Upper lobe of right lung (tissue), 1 donor: ENCODE results near the gene CPED1. TPM values are rescaled to one million over a fixed set of nuclear protein-coding genes. Genes with fewer than 3 reads are reported as not detected.

ENCODE experiments used
- ATAC-seq: fragments of 200-7000 bp; cut with Tn5 transposase; one replicate; pipeline ENCODE4 v1.9.1; 2020; ENCODE audit warnings: mild to moderate bottlenecking, moderate library complexity
- DNase-seq: peaks from one replicate; pipeline ENCODE4 v3.0.0-alpha.2; 2020
- H3K27ac ChIP-seq: fragments of 200-600 bp; one replicate; pipeline ENCODE4 v1.8.0; 2022
- H3K27me3 ChIP-seq: fragments of 200-600 bp; one replicate; pipeline ENCODE4 v1.8.0; 2022; ENCODE audit warnings: mild to moderate bottlenecking
- H3K36me3 ChIP-seq: fragments of 200-600 bp; one replicate; pipeline ENCODE4 v1.8.0; 2022
- H3K4me1 ChIP-seq: fragments of 200-600 bp; one replicate; pipeline ENCODE4 v1.8.0; 2022
- H3K4me3 ChIP-seq: fragments of 200-600 bp; one replicate; pipeline ENCODE4 v1.8.0; 2022; ENCODE audit warnings: mild to moderate bottlenecking
- H3K9me3 ChIP-seq: fragments of 200-600 bp; one replicate; pipeline ENCODE4 v1.8.0; 2022
- intact Hi-C: fragments of 100-400 bp; cut with DNase I; formaldehyde crosslinking; loops from one replicate; pipeline ENCODE4 v1.11.0; 2022
- long read RNA-seq: library from polyadenylated mRNA; unstranded; transcript quantifications from one replicate; pipeline ENCODE4 v2.0.0, GENCODE V29; 2021
- total RNA-seq: library from RNA; stranded (reverse); fragmentation: NEBNext Ultra II Directional; extraction: Animal tissue kit (Norgen Biotek cat#: 25700); gene quantifications from one replicate; pipeline ENCODE4 v1.2.1, GENCODE V29; 2021
- TF ChIP-seq, protein P1 (sequence below): fragments of 200-600 bp; IDR thresholded peaks from one replicate; pipeline ENCODE4 v1.8.0; 2022; ENCODE audit warnings: antibody characterized with exemption
- donor health status: DM: no; HTN: yes; CAD: no; lungs with severe emphysema.

Gene CPED1
- 39.2 TPM for total RNA-seq
- long read RNA-seq, full-length matches to known transcripts, result 22 of 59 reads
- long read RNA-seq, partial matches to known transcripts, result 22 of 59 reads
- long read RNA-seq, other reads (novel, unspliced or antisense), result 15 of 59 reads

- TF ChIP-seq, protein P1, sequence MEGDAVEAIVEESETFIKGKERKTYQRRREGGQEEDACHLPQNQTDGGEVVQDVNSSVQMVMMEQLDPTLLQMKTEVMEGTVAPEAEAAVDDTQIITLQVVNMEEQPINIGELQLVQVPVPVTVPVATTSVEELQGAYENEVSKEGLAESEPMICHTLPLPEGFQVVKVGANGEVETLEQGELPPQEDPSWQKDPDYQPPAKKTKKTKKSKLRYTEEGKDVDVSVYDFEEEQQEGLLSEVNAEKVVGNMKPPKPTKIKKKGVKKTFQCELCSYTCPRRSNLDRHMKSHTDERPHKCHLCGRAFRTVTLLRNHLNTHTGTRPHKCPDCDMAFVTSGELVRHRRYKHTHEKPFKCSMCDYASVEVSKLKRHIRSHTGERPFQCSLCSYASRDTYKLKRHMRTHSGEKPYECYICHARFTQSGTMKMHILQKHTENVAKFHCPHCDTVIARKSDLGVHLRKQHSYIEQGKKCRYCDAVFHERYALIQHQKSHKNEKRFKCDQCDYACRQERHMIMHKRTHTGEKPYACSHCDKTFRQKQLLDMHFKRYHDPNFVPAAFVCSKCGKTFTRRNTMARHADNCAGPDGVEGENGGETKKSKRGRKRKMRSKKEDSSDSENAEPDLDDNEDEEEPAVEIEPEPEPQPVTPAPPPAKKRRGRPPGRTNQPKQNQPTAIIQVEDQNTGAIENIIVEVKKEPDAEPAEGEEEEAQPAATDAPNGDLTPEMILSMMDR, result no peak
- intact Hi-C loops, result loop anchor here (5.0 kb wide), 1 partner anchor 94 kb away; no protein-coding TSS in a partner anchor
- ATAC-seq, result peak; percentile 92
- DNase-seq, result peak; percentile 85
- peak within 1 kb of the TSS; percentile 48 for H3K4me3 ChIP-seq
- peak within 1 kb of the TSS; percentile 65 for H3K27ac ChIP-seq
- no peaks in the 10 kb centered on the region for H3K9me3 ChIP-seq
- no peaks in the 10 kb centered on the region for H3K27me3 ChIP-seq
- peaks cover 12% of the 10 kb centered on the region for H3K4me1 ChIP-seq
- H3K36me3 ChIP-seq, result no peaks in the 10 kb centered on the region
These were observed at the start of gene CPED1 for GRCh38 chr7:120988591-120989256. TSS of gene CPED1 (plus strand) at chr7:120988711. CDS start at chr7:120989622, 911 bp downstream.

DNA sequence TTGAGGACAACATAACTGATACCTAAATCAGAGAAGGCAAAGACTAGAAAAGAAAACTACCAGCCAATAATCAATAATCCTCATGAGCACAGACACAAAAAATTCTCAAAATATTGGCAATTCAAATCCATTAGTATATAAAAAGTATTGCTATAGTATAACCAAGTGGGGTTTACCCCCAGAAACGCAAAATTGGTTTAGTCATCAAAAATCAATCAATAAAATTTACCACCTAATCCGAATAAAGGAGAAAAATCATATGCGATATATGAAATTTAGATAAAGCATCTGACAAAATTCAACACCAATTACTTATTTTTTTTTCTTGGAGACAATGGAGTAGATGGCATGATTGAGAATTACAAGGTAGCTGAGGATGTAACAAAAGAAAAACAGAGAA, 49.2 kb upstream of the CPED1 start:
- no peaks in the 10 kb centered on the region for H3K27me3 ChIP-seq
- TF ChIP-seq, protein P1, result no peak
- DNase-seq (no peak), ATAC-seq (no peak)
- no peaks in the 10 kb centered on the region for H3K9me3 ChIP-seq
- H3K36me3 ChIP-seq, result no peaks in the 10 kb centered on the region
- H3K27ac ChIP-seq, result no peak overlapping the region
- H3K4me1 ChIP-seq, result no peaks in the 10 kb centered on the region
- no peak overlapping the region for H3K4me3 ChIP-seq
- intact Hi-C loops, result no loop called here

DNA sequence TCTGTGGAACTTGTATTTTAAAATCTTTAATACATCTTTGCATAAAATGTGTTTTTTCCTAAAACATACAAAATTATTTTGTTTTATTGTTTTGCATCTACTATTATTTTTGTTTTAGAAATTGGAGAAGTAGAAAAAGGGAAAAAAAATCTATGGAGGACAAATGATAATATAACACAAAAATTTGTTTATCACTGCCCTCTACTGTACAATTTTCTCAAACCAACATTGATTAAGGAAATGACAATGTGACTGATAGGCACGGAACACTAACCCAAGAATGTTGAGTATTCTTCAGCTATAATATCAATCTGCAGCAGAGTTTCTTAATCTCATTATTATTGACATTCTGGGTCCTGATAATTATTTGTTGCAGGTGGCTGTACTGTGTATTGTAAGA, 47.4 kb upstream of the CPED1 start:
- ATAC-seq (peak; percentile 67), DNase-seq (no peak)
- no peaks in the 10 kb centered on the region for H3K36me3 ChIP-seq
- H3K4me1 ChIP-seq, result no peaks in the 10 kb centered on the region
- no peak overlapping the region for H3K27ac ChIP-seq
- intact Hi-C loops, result loop anchor here (5.0 kb wide), 1 partner anchor 134 kb away; no protein-coding TSS in a partner anchor
- H3K9me3 ChIP-seq, result no peaks in the 10 kb centered on the region
- TF ChIP-seq, protein P1, result peak; percentile 47
- H3K4me3 ChIP-seq, result no peak overlapping the region
- no peaks in the 10 kb centered on the region for H3K27me3 ChIP-seq

DNA sequence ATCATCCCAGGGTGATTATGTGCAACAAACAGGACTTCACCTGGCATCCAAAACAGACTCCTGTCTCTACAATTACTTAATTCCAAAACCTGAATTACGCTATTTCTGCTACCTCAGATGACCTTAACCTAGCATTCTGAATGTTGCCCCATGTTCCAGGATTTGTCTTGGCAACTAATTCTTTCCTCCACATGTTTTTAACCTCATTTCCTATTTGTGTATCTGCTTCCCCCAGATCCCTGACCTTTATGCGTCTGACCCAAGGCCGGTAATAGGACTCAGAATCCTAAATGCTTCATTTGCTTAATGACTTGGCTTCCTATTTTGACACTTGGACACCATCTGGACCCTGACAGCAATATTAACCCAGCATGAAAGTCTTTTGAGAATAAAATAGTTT, 46.7 kb upstream of the CPED1 start:
- ATAC-seq (no peak), DNase-seq (no peak)
- intact Hi-C loops, result loop anchor here (5.0 kb wide), 1 partner anchor 135 kb away; no protein-coding TSS in a partner anchor
- Histone ChIP-seq H3K27ac (no peak overlapping the region), H3K9me3 (no peaks in the 10 kb centered on the region), H3K4me1 (no peaks in the 10 kb centered on the region), H3K4me3 (no peak overlapping the region), H3K27me3 (no peaks in the 10 kb centered on the region), H3K36me3 (no peaks in the 10 kb centered on the region)
- TF ChIP-seq, protein P1, result no peak

DNA sequence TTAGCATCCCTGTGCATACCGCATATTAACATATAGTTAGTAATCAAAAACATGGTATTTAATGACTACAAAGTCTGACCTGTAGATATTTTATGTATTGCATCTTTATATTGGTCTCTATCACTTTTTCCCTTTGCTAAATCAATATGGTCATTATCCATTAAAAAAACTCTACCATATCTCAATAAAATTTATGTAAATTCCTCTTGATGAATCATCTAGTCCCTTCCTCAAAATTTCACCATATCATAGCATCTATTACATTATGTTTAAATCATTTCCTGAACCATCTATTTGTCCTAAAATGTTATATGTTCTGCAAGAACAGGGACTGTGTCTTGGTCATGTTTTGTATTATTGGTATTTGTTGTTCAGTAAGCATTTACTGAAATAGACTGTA, 45.6 kb upstream of the CPED1 start:
- Histone ChIP-seq H3K9me3 (no peaks in the 10 kb centered on the region), H3K36me3 (no peaks in the 10 kb centered on the region), H3K27ac (no peak overlapping the region), H3K27me3 (no peaks in the 10 kb centered on the region), H3K4me3 (no peak overlapping the region), H3K4me1 (no peaks in the 10 kb centered on the region)
- DNase-seq (no peak), ATAC-seq (no peak)
- intact Hi-C loops, result loop anchor here (5.0 kb wide), 1 partner anchor 136 kb away; no protein-coding TSS in a partner anchor
- TF ChIP-seq, protein P1, result no peak
